Measurements from ENCODE around the gene CLK2. TPM values are rescaled to one million over a fixed set of nuclear protein-coding genes. Genes with fewer than 3 reads are reported as not detected.
A peak's percentile ranks its signal among the peaks of the same experiment; 100 is the strongest.

Gene CLK2
- total and polyA plus RNA-seq, 9 of the 15 experiments (the other 6 are each of a cell fraction or from before 2014, with no cell fraction given) = 13.5 to 81.4 (median 39.6) TPM

- TF ChIP-seq ZNF512 (tag; IDR thresholded peaks at IDR 0.05) (no peak), REST (IDR thresholded peaks at IDR 0.05; ENCODE audit: borderline replicate concordance) (peak; percentile 86), REST (CRISPR knock-in tag; IDR thresholded peaks at IDR 0.05; ENCODE audit: low read depth) (peak; percentile 80; the same call in 1 of the 2 replicates), PHB2 (IDR thresholded peaks at IDR 0.05; ENCODE audit: low read depth) (no peak), ZNF778 (CRISPR knock-in tag; IDR thresholded peaks at IDR 0.05) (no peak), HBP1 (CRISPR knock-in tag; IDR thresholded peaks at IDR 0.05) (no peak), MCM7 (IDR thresholded peaks at IDR 0.05) (no peak), THRA (IDR thresholded peaks at IDR 0.05) (no peak), PATZ1 (CRISPR knock-in tag; IDR thresholded peaks at IDR 0.05; ENCODE audit: borderline replicate concordance) (no peak), XRCC5 (IDR thresholded peaks at IDR 0.05; ENCODE audit: low read depth, low read length) (no peak)
Measured at GRCh38 chr1:155255243-155256007, 17.9 kb downstream of the CLK2 start, which contains the start of gene ENTREP3 (continued).
